ENCODE results near the gene WWC2.

The WWC2 gene

GRCh38 chr4:183154701-183155391 is 55.8 kb downstream of the WWC2 start:
- TF ChIP-seq CTCF (IDR thresholded peaks at IDR 0.05; ENCODE audit: insufficient read depth, low read depth, low read length, missing control alignments): no peak
- no peak for DNase-seq (ENCODE audit: low read depth)
- H3K4me3 ChIP-seq (ENCODE audit: low read depth, low read length): no peak overlapping the region

GRCh38 chr4:183155450-183156184 is 56.6 kb downstream of the WWC2 start:
- TF ChIP-seq CTCF (IDR thresholded peaks at IDR 0.05; ENCODE audit: insufficient read depth, low read depth, low read length, missing control alignments): no peak
- no peak for DNase-seq (ENCODE audit: low read depth)
- no peak overlapping the region for H3K4me3 ChIP-seq (ENCODE audit: low read depth, low read length)

- DNase-seq (ENCODE audit: low read depth): no peak
- TF ChIP-seq CTCF (IDR thresholded peaks at IDR 0.05; ENCODE audit: insufficient read depth, low read depth, low read length, missing control alignments): no peak
- H3K4me3 ChIP-seq (ENCODE audit: low read depth, low read length): no peak overlapping the region
Observed at GRCh38 chr4:183157215-183157614, 58.2 kb downstream of the WWC2 start.

- no peak for TF ChIP-seq CTCF (IDR thresholded peaks at IDR 0.05; ENCODE audit: insufficient read depth, low read depth, low read length, missing control alignments)
- DNase-seq (ENCODE audit: low read depth): no peak
- no peak overlapping the region for H3K4me3 ChIP-seq (ENCODE audit: low read depth, low read length)
Observed at GRCh38 chr4:183158062-183158461, 59.0 kb downstream of the WWC2 start.

GRCh38 chr4:183161630-183162029 is 62.6 kb downstream of the WWC2 start:
- TF ChIP-seq CTCF (IDR thresholded peaks at IDR 0.05; ENCODE audit: insufficient read depth, low read depth, low read length, missing control alignments): no peak
- H3K4me3 ChIP-seq (ENCODE audit: low read depth, low read length): no peak overlapping the region
- DNase-seq (ENCODE audit: low read depth): no peak

- TF ChIP-seq CTCF (IDR thresholded peaks at IDR 0.05; ENCODE audit: insufficient read depth, low read depth, low read length, missing control alignments): no peak
Observed at GRCh38 chr4:183163135-183163534, 64.1 kb downstream of the WWC2 start.

More at GRCh38 chr4:183163135-183163534, 64.1 kb downstream of the WWC2 start:
- no peak for DNase-seq (ENCODE audit: low read depth)
- no peak overlapping the region for H3K4me3 ChIP-seq (ENCODE audit: low read depth, low read length)

Measured in GM12865 (cell line).